Mucosa of descending colon (tissue), 3 donors: ENCODE results near the gene TRAPPC1. TPM values are rescaled to one million over a fixed set of nuclear protein-coding genes. Genes with fewer than 3 reads are reported as not detected.

Source experiments
- ATAC-seq: fragments of 200-7000 bp; cut with Tn5 transposase; one replicate; pipeline ENCODE4 v1.9.1; 2020; ENCODE audit warnings: mild to moderate bottlenecking, moderate library complexity
- DNase-seq, 3 donors: peaks; one replicate each; pipeline ENCODE4 v3.0.0-alpha.2; 2020
- H3K36me3 ChIP-seq: fragments of 200-600 bp; one replicate; pipeline ENCODE4 v1.8.0; 2021; ENCODE audit warnings: low read depth, mild to moderate bottlenecking
- H3K4me1 ChIP-seq: fragments of 200-600 bp; one replicate; pipeline ENCODE4 v1.8.0; 2021; ENCODE audit warnings: low read depth, mild to moderate bottlenecking
- H3K4me3 ChIP-seq: fragments of 200-600 bp; one replicate; pipeline ENCODE4 v1.8.0; 2021; ENCODE audit warnings: mild to moderate bottlenecking
- H3K9me3 ChIP-seq: fragments of 200-600 bp; one replicate; pipeline ENCODE4 v1.8.0; 2021; ENCODE audit warnings: mild to moderate bottlenecking
- CTCF ChIP-seq: fragments of 200-600 bp; IDR thresholded peaks from one replicate; pipeline ENCODE4 v1.8.0; 2022; ENCODE audit warnings: antibody characterized with exemption, mild to moderate bottlenecking
- intact Hi-C, 2 donors: fragments of 100-400 bp; cut with DNase I in 1 of 2; cut with micrococcal nuclease in 1 of 2; formaldehyde crosslinking; loops; one replicate each; pipeline versions ENCODE4 v1.11.0 to v1.11.1; 2022; cut with DNase I, micrococcal nuclease
- total RNA-seq, 3 donors: library from RNA; stranded (reverse); fragmentation: NEBNext Ultra II Directional in 2 of 3; extraction: Animal tissue kit (Norgen Biotek cat#: 25700) in 2 of 3; gene quantifications; one replicate each; pipeline versions ENCODE4 v1.2.1 to v1.2.4, GENCODE V29; 2021 to 2023
- donor health status: DM: no; HTN: no; CAD: no; lungs with moderate emphysema.
- donor health status: DM: no; HTN: no; CAD: no.
- donor health status: DM: no; HTN: yes; CAD: no.

Gene TRAPPC1
- total RNA-seq, 3 donors from 2014 or later: 86.2 to 116 (median 114) TPM

GRCh38 chr17:7971651-7972050, 39.9 kb upstream of the TRAPPC1 start:
- ATAC-seq (no peak), DNase-seq (no peak)
- Histone ChIP-seq H3K36me3 (no peaks in the 10 kb centered on the region), H3K4me1 (peaks cover 2% of the 10 kb centered on the region), H3K4me3 (no peak overlapping the region), H3K9me3 (peaks cover 22% of the 10 kb centered on the region)
- intact Hi-C loops: no loop called here
- TF ChIP-seq CTCF: no peak

GRCh38 chr17:7969433-7969832, 37.7 kb upstream of the TRAPPC1 start:
- intact Hi-C loops: no loop called here
- TF ChIP-seq CTCF: no peak
- no peaks in the 10 kb centered on the region for H3K36me3 ChIP-seq

GRCh38 chr17:7967751-7968150, 36.0 kb upstream of the TRAPPC1 start:
- intact Hi-C loops: no loop called here

More at GRCh38 chr17:7969433-7969832, 37.7 kb upstream of the TRAPPC1 start:
- DNase-seq (no peak), ATAC-seq (no peak)
- Histone ChIP-seq H3K4me1 (no peaks in the 10 kb centered on the region), H3K4me3 (no peak overlapping the region), H3K9me3 (peaks cover 7% of the 10 kb centered on the region)

GRCh38 chr17:7961421-7961820, 29.7 kb upstream of the TRAPPC1 start:
- Histone ChIP-seq H3K4me1 (no peaks in the 10 kb centered on the region), H3K4me3 (no peak overlapping the region), H3K36me3 (no peaks in the 10 kb centered on the region), H3K9me3 (no peaks in the 10 kb centered on the region)
- ATAC-seq: no peak
- TF ChIP-seq CTCF: no peak
- no peak for DNase-seq
- intact Hi-C loops: no loop called here

More at GRCh38 chr17:7967751-7968150, 36.0 kb upstream of the TRAPPC1 start:
- H3K36me3 ChIP-seq: no peaks in the 10 kb centered on the region
- no peaks in the 10 kb centered on the region for H3K9me3 ChIP-seq
- DNase-seq (no peak), ATAC-seq (no peak)
- no peak overlapping the region for H3K4me3 ChIP-seq
- no peak for TF ChIP-seq CTCF
- H3K4me1 ChIP-seq: no peaks in the 10 kb centered on the region

GRCh38 chr17:7959503-7960253, 27.9 kb upstream of the TRAPPC1 start:
- H3K4me1 ChIP-seq: no peaks in the 10 kb centered on the region
- H3K9me3 ChIP-seq: no peaks in the 10 kb centered on the region
- intact Hi-C loops: no loop called here
- H3K4me3 ChIP-seq: no peak overlapping the region
- TF ChIP-seq CTCF: no peak
- ATAC-seq: no peak
- DNase-seq: no peak
- H3K36me3 ChIP-seq: no peaks in the 10 kb centered on the region
